Caco-2 (cell line): ENCODE results near the gene TGFB3. TPM values are rescaled to one million over a fixed set of nuclear protein-coding genes. Genes with fewer than 3 reads are reported as not detected.

Experiments
- BruUV-seq: library from RNA; stranded (reverse); fragments of 400-500 nt; replicated peaks from 2 replicates; lab custom pipeline; 2021; lab: Mats Ljungman, UMichigan
- CTCF ChIA-PET: fragments of 300-600 bp; sonication (Branson Sonifier 250); formaldehyde crosslinking; loops from one replicate; lab custom pipeline; 2022; ENCODE audit warnings: antibody characterized with exemption; lab: Charles Lee
- POLR2A ChIA-PET: fragments of 300-600 bp; sonication (Branson Sonifier 250); formaldehyde crosslinking; loops from one replicate; lab custom pipeline; 2022; ENCODE audit warnings: antibody characterized with exemption; lab: Charles Lee
- DNase-seq, 2 experiments: peaks; one replicate each; pipeline versions ENCODE4 v3.0.0 to v3.0.0-alpha.2; 2020 to 2022
- H3K27me3 ChIP-seq: replicated peaks from 2 replicates; pipeline ENCODE4 v1.6.0; 2011; ENCODE audit warnings: low read length; ENCODE audit not compliant: control insufficient read depth, insufficient read depth
- H3K36me3 ChIP-seq: 2 replicates; pipeline ENCODE4 v1.5.1; 2011; ENCODE audit warnings: low read length; ENCODE audit not compliant: control insufficient read depth, insufficient read depth
- H3K4me1 ChIP-seq: fragments of 250-450 bp; sonication (Bioruptor Pico); 2 replicates; pipeline ENCODE4 v1.5.1; 2020; ENCODE audit warnings: mild to moderate bottlenecking
- H3K4me3 ChIP-seq: 2 replicates; pipeline ENCODE4 v1.5.1; 2011; ENCODE audit warnings: low read depth, mild to moderate bottlenecking, control low read depth, low read length
- H3K9me3 ChIP-seq: fragments of 250-450 bp; sonication (Bioruptor Pico); 2 replicates; pipeline ENCODE4 v1.5.1; 2020; ENCODE audit warnings: mild to moderate bottlenecking, moderate library complexity
- H3K27ac Mint-ChIP-seq: one replicate; pipeline ENCODE4 v1.8.0; 2022; ENCODE audit warnings: mixed read lengths; ENCODE audit not compliant: unreplicated experiment
- H3K27me3 Mint-ChIP-seq: one replicate; pipeline ENCODE4 v1.8.0; 2022; ENCODE audit warnings: mixed read lengths; ENCODE audit not compliant: insufficient read depth, unreplicated experiment
- H3K36me3 Mint-ChIP-seq: one replicate; pipeline ENCODE4 v1.8.0; 2022; ENCODE audit warnings: mild to moderate bottlenecking, mixed read lengths; ENCODE audit not compliant: insufficient read depth, unreplicated experiment
- H3K4me1 Mint-ChIP-seq: one replicate; pipeline ENCODE4 v1.8.0; 2022; ENCODE audit warnings: low read depth, mixed read lengths; ENCODE audit not compliant: unreplicated experiment
- H3K4me3 Mint-ChIP-seq: one replicate; pipeline ENCODE4 v1.8.0; 2022; ENCODE audit warnings: mild to moderate bottlenecking, moderate library complexity, mixed read lengths; ENCODE audit not compliant: unreplicated experiment
- H3K9me3 Mint-ChIP-seq: one replicate; pipeline ENCODE4 v1.8.0; 2022; ENCODE audit warnings: mixed read lengths; ENCODE audit not compliant: unreplicated experiment
- intact Hi-C: fragments of 100-400 bp; cut with micrococcal nuclease; formaldehyde crosslinking; loops from one replicate; pipeline ENCODE4 v1.10.0; 2022; ENCODE audit not compliant: unreplicated experiment
- total RNA-seq: library from RNA; stranded (reverse); gene quantifications from 2 replicates; pipeline ENCODE4 v1.2.3, GENCODE V29; 2022
- TF ChIP-seq, protein P1 (sequence below), 2 experiments: fragments of 200-600 bp in 1 of 2; IDR thresholded peaks; 1 replicate in 1 of 2; 2 replicates in 1 of 2; pipeline versions ENCODE4 v1.5.1 to v1.8.0; 2011 to 2022; ENCODE audit warnings: antibody characterized with exemption in 1 of 2, control low read depth in 1 of 2, inconsistent platforms in 1 of 2, low read depth in 1 of 2, low read length in 1 of 2, mild to moderate bottlenecking in 1 of 2, moderate library complexity in 1 of 2; ENCODE audit not compliant: insufficient read depth in 1 of 2, severe bottlenecking in 1 of 2, unreplicated experiment in 1 of 2

The TGFB3 gene
- total RNA-seq, 1 experiment from 2014 or later = 10.2 TPM

DNA sequence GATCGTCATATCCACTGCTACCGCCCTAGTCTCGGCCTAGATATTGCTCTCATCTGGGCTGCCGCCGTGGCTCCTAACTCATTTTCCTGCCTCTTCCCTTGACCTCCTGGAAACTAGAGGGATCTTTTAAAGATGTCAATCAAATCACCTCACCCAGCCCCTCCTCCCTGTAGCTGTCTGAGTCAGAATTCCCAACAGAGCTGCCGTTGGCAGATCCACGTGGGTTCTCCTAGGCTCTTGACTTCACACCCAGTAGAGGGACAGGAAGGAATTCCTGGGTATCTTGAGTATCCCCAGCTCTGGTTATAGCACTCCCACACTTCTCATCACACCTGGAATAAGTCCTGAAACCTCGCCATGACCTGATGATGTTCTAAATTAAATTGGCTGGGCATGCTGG, 11.9 kb downstream of the TGFB3 start:
- no peaks in the 10 kb centered on the region for H3K27me3 Mint-ChIP-seq
- H3K9me3 ChIP-seq = no peaks in the 10 kb centered on the region
- H3K9me3 Mint-ChIP-seq = no peaks in the 10 kb centered on the region
- no peak overlapping the region for H3K27ac Mint-ChIP-seq
- H3K27me3 ChIP-seq = no peaks in the 10 kb centered on the region
- ChIA-PET POLR2A (no interaction called here), CTCF (interaction anchor here (1.5 kb wide), 1 partner anchor 63 kb away, joined by 4 read pairs; no protein-coding TSS in a partner anchor)
- no peaks in the 10 kb centered on the region for H3K36me3 Mint-ChIP-seq
- no TSS peak for BruUV-seq
- H3K36me3 ChIP-seq = no peaks in the 10 kb centered on the region
- H3K4me1 Mint-ChIP-seq = peaks cover 13% of the 10 kb centered on the region
- H3K4me3 ChIP-seq = no peak overlapping the region
- TF ChIP-seq, protein P1, sequence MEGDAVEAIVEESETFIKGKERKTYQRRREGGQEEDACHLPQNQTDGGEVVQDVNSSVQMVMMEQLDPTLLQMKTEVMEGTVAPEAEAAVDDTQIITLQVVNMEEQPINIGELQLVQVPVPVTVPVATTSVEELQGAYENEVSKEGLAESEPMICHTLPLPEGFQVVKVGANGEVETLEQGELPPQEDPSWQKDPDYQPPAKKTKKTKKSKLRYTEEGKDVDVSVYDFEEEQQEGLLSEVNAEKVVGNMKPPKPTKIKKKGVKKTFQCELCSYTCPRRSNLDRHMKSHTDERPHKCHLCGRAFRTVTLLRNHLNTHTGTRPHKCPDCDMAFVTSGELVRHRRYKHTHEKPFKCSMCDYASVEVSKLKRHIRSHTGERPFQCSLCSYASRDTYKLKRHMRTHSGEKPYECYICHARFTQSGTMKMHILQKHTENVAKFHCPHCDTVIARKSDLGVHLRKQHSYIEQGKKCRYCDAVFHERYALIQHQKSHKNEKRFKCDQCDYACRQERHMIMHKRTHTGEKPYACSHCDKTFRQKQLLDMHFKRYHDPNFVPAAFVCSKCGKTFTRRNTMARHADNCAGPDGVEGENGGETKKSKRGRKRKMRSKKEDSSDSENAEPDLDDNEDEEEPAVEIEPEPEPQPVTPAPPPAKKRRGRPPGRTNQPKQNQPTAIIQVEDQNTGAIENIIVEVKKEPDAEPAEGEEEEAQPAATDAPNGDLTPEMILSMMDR (IDR thresholded peaks at IDR 0.05; ENCODE audit: insufficient read depth in 1 of 2, low read depth in 1 of 2, low read length in 1 of 2, severe bottlenecking in 1 of 2, unreplicated experiment in 1 of 2) = no peak
- peaks cover 8% of the 10 kb centered on the region for H3K4me1 ChIP-seq
- intact Hi-C loops = no loop called here
- DNase-seq = no peak
- no peak overlapping the region for H3K4me3 Mint-ChIP-seq

DNA sequence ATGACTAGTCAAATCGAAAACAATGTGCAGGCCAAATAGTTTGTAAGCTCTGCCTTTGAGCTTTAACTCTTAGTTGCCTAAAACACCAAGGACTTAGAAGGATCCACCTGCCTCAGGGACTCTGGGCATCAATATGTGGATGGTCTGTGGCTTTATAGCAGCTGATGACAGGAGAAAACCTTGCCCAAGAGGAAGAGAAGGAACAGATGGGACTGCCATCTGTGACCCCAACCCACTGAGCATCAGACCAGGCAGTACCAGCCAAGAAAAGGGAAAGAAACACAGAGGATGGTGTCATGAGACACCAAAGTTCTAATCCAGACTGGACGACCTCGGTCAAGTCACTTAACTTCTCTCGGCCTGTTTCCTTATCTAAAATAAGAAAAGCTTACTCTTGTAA, 12.7 kb downstream of the TGFB3 start:
- ChIA-PET CTCF (interaction anchor here (1.5 kb wide), 1 partner anchor 62 kb away, joined by 4 read pairs; no protein-coding TSS in a partner anchor), POLR2A (no interaction called here)
- Histone ChIP-seq H3K27me3 (no peaks in the 10 kb centered on the region), H3K9me3 (no peaks in the 10 kb centered on the region), H3K4me1 (peaks cover 8% of the 10 kb centered on the region), H3K4me3 (no peak overlapping the region), H3K36me3 (no peaks in the 10 kb centered on the region)
- Mint-ChIP-seq H3K27ac (no peak overlapping the region), H3K36me3 (no peaks in the 10 kb centered on the region), H3K9me3 (no peaks in the 10 kb centered on the region), H3K4me3 (no peak overlapping the region), H3K27me3 (no peaks in the 10 kb centered on the region), H3K4me1 (peaks cover 13% of the 10 kb centered on the region)
- intact Hi-C loops = no loop called here
- TF ChIP-seq, protein P1 (IDR thresholded peaks at IDR 0.05; ENCODE audit: insufficient read depth in 1 of 2, low read depth in 1 of 2, low read length in 1 of 2, severe bottlenecking in 1 of 2, unreplicated experiment in 1 of 2) = no peak
- BruUV-seq = no TSS peak
- no peak for DNase-seq

GRCh38 chr14:75968456-75968855, 13.3 kb downstream of the TGFB3 start:
- H3K4me3 Mint-ChIP-seq = no peak overlapping the region
- POLR2A ChIA-PET = no interaction called here
- H3K27me3 ChIP-seq = no peaks in the 10 kb centered on the region
- no peak overlapping the region for H3K27ac Mint-ChIP-seq
- H3K4me3 ChIP-seq = no peak overlapping the region
- no peak for DNase-seq
- peaks cover under 1% of the 10 kb centered on the region for H3K36me3 Mint-ChIP-seq
- no peaks in the 10 kb centered on the region for H3K9me3 Mint-ChIP-seq
- TF ChIP-seq, protein P1 (IDR thresholded peaks at IDR 0.05; ENCODE audit: insufficient read depth in 1 of 2, low read depth in 1 of 2, low read length in 1 of 2, severe bottlenecking in 1 of 2, unreplicated experiment in 1 of 2) = no peak
- intact Hi-C loops = no loop called here
- CTCF ChIA-PET = interaction anchor here (1.5 kb wide), 1 partner anchor 62 kb away, joined by 4 read pairs; no protein-coding TSS in a partner anchor
- peaks cover 13% of the 10 kb centered on the region for H3K4me1 Mint-ChIP-seq
- no peaks in the 10 kb centered on the region for H3K9me3 ChIP-seq
- no TSS peak for BruUV-seq
- H3K27me3 Mint-ChIP-seq = no peaks in the 10 kb centered on the region
- H3K4me1 ChIP-seq = peaks cover 8% of the 10 kb centered on the region
- H3K36me3 ChIP-seq = no peaks in the 10 kb centered on the region
